GM18867 (cell line): ENCODE data around the gene PCBP2.
"Not testable (repeated sequence)": the region's sequence is repeated elsewhere in the genome, so short reads cannot be mapped to it uniquely, and the experiment has no call there.

Source experiments
- ATAC-seq: cut with Tn5 transposase; IDR thresholded peaks from one replicate; pipeline ENCODE4 v1.9.1; 2021; ENCODE audit warnings: mild to moderate bottlenecking, moderate library complexity; ENCODE audit not compliant: unreplicated experiment

The PCBP2 gene

DNA sequence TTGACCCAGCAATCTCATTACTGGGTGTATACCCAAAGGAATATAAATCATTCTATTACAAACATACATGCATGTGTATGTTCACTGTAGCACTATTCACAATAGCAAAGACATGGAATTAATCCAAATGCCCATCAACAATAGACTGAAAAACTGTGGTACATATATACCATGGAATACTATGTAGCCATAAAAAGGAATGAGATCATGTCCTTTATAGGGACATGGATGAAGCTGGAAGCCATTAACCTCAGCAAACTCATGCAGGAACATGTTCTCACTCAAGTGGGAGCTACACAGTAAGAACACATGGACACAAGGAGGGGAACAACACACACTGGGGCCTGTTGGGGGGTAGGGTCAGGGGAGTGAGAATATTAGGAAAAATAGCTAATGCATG lies 12.3 kb upstream of the PCBP2 start:
- not testable (repeated sequence) for ATAC-seq

- ATAC-seq: peak; percentile 98
These were observed 10.7 kb upstream of the PCBP2 start, which contains the start of gene PRR13 for GRCh38 chr12:53441040-53441833. Gene PRR13, plus strand, starts transcription at chr12:53441734. Its CDS starts 981 bp downstream, at chr12:53442715.

DNA sequence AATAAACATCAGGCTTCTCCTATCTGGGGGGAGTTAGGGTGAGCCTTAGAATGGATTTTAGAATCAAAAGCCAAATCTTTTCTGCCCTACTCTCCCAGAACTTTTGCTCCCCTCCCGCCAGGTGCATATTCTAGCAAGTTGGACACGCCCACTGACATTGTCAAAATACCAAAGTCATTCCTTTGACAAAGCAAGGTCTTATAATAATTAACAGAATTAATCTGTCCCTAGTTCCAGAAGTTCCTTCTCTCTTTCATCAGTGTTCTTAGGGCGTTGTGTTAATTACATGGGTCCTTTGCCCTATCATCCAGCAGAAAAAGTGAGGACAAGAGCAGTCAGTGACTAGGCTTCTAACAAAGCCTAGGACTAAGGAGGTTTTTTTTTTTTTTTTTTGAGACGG lies 7.9 kb upstream of the PCBP2 start:
- ATAC-seq: no peak

- not testable (repeated sequence) for ATAC-seq
These were observed 7.1 kb upstream of the PCBP2 start for GRCh38 chr12:53444593-53445325.

DNA sequence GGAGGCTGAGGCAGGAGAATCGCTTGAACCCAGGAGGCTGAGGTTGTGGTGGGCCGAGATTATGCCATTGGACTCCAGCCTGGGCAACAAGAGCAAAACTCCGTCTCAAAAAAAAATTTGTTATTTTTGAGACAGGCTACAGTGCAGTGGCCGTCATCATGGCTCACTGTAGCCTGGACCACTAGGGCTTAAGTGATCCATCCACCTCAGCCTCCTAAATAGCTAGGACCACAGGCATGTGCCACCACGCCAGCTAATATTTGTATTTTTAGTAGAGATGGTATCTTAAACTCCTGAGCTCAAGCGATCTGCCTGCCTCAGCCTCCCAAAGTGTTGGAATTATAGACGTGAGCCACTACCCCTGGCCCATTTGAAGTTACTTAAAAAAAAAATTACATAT lies 966 bp upstream of the PCBP2 start:
- ATAC-seq: no peak

DNA sequence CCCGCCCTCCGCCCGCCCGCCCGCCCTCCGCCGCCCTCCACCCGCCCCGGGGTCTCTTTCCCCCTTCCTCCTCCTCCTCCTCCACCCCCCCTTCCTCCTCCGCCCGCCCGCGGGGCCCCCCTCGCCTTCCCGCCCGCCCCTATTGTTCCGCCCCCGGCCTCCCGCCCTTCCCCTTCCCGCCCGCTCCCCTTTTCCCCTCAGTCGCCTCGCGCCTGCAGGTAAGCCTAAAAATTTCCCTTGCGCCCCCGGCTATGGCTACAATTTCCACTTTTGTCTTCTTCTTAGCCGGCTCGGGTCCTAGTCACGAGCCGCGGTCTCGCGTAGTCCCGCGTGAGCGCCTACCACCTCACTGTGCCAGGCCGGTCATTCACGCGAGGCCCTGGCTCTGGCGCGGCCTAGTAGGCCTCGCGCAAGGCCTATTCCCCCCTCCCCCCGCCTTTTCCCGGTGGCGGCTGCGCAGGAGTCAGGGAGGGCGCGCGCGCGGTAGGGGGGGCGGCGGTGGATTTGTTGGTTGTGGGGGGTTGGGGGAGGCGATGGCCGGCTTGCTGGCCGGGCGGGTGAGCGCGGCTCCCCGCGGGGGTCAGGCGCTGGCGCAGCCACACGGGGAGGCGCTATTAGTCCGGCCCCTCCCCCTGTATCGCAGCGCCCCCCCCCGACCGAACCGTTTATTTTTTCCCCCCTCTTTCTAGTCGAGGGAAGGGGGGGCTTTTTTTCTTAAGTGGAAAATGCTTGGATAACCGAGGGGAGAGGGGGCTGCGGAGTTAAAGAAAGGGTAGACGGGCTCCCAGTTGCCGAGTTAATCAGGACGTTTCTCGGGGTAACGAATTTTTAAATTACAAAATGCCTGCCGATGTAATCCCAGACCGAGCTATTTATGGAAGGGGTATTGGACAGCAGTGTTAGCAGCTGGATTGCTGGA lies 516 bp downstream of the PCBP2 start:
- peak; percentile 34 for ATAC-seq

DNA sequence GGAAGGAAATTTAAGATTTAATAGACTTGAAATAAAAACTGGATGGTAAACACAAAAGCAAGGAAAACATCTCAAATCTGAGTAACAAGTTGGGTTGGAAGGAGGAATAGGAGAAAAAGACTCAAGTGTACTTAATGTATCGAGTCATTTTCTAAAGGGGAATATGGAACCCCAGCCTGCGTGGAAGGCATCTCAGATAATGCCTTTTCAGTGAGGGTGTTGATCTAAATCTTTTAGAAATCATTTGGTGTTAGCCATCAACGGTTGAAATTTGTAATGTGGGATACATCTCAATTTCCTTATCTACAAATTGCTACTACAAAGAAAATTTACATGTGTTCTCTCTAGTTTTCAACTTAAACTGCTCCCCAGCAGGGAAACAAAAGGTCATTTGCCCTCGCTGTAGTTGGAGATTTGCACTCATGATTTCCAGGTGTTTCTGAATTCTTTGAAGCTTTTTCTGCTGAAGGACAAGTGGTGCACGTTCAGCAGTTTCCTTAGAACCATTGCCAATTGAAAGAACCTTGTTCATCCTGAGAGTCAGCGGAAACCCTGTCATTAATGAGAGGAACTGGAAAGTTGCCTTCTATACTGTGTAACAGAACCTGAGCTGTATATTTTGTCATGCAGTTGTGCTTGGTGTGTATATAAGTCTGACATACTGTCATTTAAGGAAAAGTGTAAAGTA lies 2.2 kb downstream of the PCBP2 start:
- ATAC-seq: no peak

DNA sequence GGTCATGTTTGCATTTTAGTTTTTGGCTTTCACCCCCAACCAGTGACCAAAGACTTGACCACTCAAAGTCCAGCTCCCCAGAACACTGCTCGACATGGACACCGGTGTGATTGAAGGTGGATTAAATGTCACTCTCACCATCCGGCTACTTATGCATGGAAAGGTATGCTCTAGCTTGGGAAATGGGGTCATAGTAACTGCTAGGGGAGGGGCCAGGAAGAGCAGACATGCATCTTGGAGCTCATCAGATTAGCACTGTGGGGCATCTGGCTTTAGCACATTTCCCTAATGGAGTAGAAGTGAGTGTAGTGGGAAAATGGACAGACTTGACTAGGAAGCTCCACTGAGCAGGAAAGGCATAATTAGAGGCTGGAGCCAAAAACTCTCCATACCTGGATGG lies 2.8 kb downstream of the PCBP2 start:
- ATAC-seq: no peak

DNA sequence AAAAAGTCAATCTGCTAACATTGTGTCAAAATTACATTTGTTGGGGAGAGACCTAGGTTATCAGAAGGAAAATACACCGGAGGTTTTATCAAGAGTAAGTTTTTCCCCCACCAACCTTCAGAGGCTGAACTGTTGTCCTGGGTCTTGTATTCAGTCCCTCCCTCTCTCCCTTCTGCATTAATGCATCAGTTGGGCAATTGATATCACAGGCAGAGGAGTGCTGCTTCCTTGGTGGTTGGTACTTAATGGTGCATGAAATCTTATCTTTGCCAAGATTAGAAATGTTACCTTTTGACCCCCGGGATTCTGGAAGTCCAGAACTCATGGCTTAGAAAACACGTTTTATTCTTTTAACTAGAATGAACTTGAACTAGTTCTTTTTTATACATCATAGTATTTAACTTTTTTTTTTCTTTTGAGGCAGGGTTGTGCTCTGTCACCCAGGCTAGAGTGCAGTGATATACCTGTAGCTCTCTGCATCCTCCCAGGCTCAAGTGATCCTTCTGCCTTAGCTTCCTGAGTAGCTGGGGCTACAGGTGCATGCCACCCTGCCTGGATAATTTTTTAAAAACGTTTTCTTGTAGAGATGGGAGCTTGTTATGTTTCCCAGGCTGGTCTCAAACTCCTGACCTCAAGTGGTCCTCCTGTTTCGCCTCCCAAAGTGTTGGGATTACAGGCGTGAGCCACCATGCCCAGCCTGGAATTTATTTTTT lies 4.9 kb downstream of the PCBP2 start:
- no peak for ATAC-seq

- no peak for ATAC-seq
These were observed 7.2 kb downstream of the PCBP2 start for GRCh38 chr12:53459097-53459496.

- no peak for ATAC-seq
These were observed 9.2 kb downstream of the PCBP2 start for GRCh38 chr12:53461059-53461458.

DNA sequence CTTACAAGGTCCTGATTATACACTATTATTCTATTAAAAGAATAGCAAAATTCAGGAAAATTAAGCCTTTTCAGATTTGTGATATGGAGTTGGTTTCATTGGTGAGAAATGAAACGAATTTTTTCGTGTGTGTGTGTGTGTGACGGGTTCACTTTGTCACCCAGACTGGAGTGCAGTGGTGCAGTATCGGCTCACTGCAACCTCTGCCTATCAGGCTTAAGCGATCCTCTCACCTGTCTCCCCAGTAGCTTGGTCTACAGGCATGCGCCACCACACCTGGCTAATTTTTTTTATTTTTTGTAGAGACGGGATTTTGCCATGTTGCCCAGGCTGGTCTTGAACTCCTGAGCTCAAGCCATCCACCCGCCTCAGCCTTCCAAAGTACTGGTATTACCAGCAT lies 9.7 kb downstream of the PCBP2 start:
- ATAC-seq: no peak

GRCh38 chr12:53462935-53463334 lies 11.0 kb downstream of the PCBP2 start:
- ATAC-seq: no peak

DNA sequence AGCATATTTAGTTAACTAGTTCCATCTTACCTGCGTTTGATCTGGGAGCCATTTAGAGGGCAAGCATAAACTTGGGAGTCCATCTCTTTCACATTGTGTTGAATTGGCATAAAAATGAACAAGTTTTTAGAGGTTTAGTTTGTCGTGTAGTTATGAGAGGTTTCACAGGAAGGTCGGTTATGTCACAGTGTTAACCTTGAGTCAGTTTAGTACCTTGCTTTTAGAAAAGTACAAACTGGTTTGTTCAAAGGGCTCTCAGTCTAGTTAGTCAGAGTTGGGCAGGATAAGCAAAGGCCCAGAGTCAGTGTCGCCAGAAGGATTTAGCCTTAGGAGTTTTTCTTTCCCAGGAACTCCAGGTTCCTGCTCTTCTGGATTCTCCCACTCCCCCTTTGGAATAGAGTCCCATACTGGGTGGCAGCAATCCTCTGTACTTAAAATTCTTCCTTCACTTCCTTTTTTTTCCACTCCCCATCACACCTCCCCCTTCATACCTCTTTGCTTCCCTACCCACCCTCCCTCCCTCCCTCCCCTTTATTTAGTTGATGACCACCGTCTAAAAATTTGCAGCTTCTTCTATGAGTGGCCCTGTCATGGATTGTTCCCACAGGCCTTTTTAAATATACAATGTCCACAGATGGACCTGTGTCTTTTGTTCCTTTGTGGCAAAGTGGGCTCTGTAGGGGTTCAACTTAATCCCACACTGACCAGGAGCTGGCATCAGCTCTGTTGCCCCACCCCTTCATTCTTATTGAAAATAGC lies 12.1 kb downstream of the PCBP2 start:
- ATAC-seq: no peak

- no peak for ATAC-seq
These were observed 12.9 kb downstream of the PCBP2 start for GRCh38 chr12:53464685-53465418.

DNA sequence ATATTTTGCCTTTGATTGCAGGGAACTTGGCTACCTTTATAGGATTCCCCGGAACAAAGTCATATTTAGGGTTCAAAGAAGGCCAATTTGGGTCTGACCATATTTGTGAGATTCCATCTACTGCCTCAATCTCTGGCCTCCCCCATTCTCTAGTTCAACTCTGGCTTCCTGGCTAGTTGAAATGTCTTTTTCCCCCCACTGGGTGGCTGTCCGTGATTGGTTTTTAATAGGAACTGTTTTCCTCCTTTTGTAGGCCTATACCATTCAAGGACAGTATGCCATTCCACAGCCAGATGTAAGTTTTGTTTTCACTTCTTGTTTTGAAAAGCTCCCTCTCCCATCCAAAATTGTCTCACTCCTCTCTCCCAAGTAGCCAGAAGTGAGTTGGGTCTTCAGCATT lies 13.8 kb downstream of the PCBP2 start:
- ATAC-seq: no peak

- ATAC-seq: no peak
These were observed 14.7 kb downstream of the PCBP2 start for GRCh38 chr12:53466640-53467039.

- ATAC-seq: no peak
These were observed 15.2 kb downstream of the PCBP2 start for GRCh38 chr12:53467082-53467481.

GRCh38 chr12:53467880-53468279 lies 16.0 kb downstream of the PCBP2 start:
- no peak for ATAC-seq
